Activated T-cell treated with anti-CD3 and anti-CD28 coated beads, Interleukin-2, amount 50 U/mL, for 72 hours (primary cell): ENCODE measurements around the gene HECTD4. TPM values are rescaled to one million over a fixed set of nuclear protein-coding genes. Genes with fewer than 3 reads are reported as not detected.

Source experiments
- ATAC-seq, 2 donors: fragments of 150-1000 bp; cut with Tn5 transposase; replicated peaks in 1 of 2; 2 replicates each; pipeline ENCODE4 v1.10.0; 2021; ENCODE audit warnings: moderate library complexity in 2 of 2, mild to moderate bottlenecking in 1 of 2
- DNase-seq, 2 donors: peaks; one replicate each; pipeline ENCODE4 v3.0.0; 2021 to 2022; ENCODE audit warnings: mixed read lengths in 1 of 2
- H3K27ac Mint-ChIP-seq: one replicate; pipeline ENCODE4 v1.8.0; 2022; ENCODE audit warnings: mild to moderate bottlenecking, moderate library complexity, mixed read lengths
- H3K27me3 Mint-ChIP-seq: one replicate; pipeline ENCODE4 v1.8.0; 2022; ENCODE audit warnings: low read depth, mixed read lengths
- H3K36me3 Mint-ChIP-seq, 2 donors: one replicate each; pipeline ENCODE4 v1.8.0; 2022; ENCODE audit warnings: mixed read lengths in 2 of 2, mild to moderate bottlenecking in 1 of 2; ENCODE audit not compliant: insufficient read depth in 2 of 2
- H3K4me1 Mint-ChIP-seq: one replicate; pipeline ENCODE4 v1.8.0; 2022; ENCODE audit warnings: low read depth, mixed read lengths
- H3K4me3 Mint-ChIP-seq, 2 donors: one replicate each; pipeline ENCODE4 v1.8.0; 2022; ENCODE audit warnings: mild to moderate bottlenecking in 2 of 2, mixed read lengths in 2 of 2, moderate library complexity in 2 of 2
- H3K9me3 Mint-ChIP-seq, 2 donors: one replicate each; pipeline ENCODE4 v1.8.0; 2022; ENCODE audit warnings: mixed read lengths in 2 of 2
- total RNA-seq, 2 donors: library from RNA; stranded (reverse); gene quantifications; one replicate each; pipeline ENCODE4 v1.2.3, GENCODE V29; 2022

HECTD4 gene
- total RNA-seq = 10 to 100 TPM; 39.6 to 43.3 TPM

- peaks cover 37% of the 10 kb centered on the region for H3K4me1 Mint-ChIP-seq
- peak; percentile 96 to 97 for ATAC-seq
- H3K9me3 Mint-ChIP-seq = no peaks in the 10 kb centered on the region
- peak within 1 kb of the TSS; percentile 79 for H3K27ac Mint-ChIP-seq
- peak; percentile 97 to 98 for DNase-seq
- peak within 1 kb of the TSS; percentile 91 to 100 for H3K4me3 Mint-ChIP-seq
- no peaks in the 10 kb centered on the region for H3K27me3 Mint-ChIP-seq
- H3K36me3 Mint-ChIP-seq = peaks cover 1 to 2% of the 10 kb centered on the region in 2 donors
Observed at GRCh38 chr12:112381883-112382796, at the start of gene HECTD4. Gene HECTD4, minus strand, starts transcription at chr12:112382431. Its CDS starts 303 bp downstream, at chr12:112382128.

GRCh38 chr12:112431965-112432364, 49.7 kb upstream of the HECTD4 start:
- peak overlapping the region; percentile 23 for H3K27ac Mint-ChIP-seq
- H3K4me1 Mint-ChIP-seq = peaks cover 26% of the 10 kb centered on the region
- no peaks in the 10 kb centered on the region for H3K9me3 Mint-ChIP-seq
- no peaks in the 10 kb centered on the region for H3K27me3 Mint-ChIP-seq
- peak overlapping the region; percentile 16 to 42 for H3K4me3 Mint-ChIP-seq
- DNase-seq = no peak
- peak in 1 of 2 donors; percentile 19 for ATAC-seq
- no peaks in the 10 kb centered on the region for H3K36me3 Mint-ChIP-seq

GRCh38 chr12:112430929-112431328, 48.7 kb upstream of the HECTD4 start:
- Mint-ChIP-seq H3K27me3 (no peaks in the 10 kb centered on the region), H3K27ac (peak overlapping the region; percentile 23), H3K9me3 (no peaks in the 10 kb centered on the region), H3K36me3 (peaks cover 0 to 2% of the 10 kb centered on the region in 2 donors), H3K4me3 (peak overlapping the region; percentile 16 to 42), H3K4me1 (peaks cover 26% of the 10 kb centered on the region)
- peak in 1 of 2 donors; percentile 14 for DNase-seq
- ATAC-seq = peak; percentile 63 to 81

GRCh38 chr12:112427760-112428159, 45.5 kb upstream of the HECTD4 start:
- ATAC-seq (no peak), DNase-seq (no peak)
- Mint-ChIP-seq H3K9me3 (no peaks in the 10 kb centered on the region), H3K27me3 (no peaks in the 10 kb centered on the region), H3K4me1 (peaks cover 49% of the 10 kb centered on the region), H3K27ac (no peak overlapping the region), H3K4me3 (no peak overlapping the region), H3K36me3 (peaks cover 0 to 4% of the 10 kb centered on the region in 2 donors)

GRCh38 chr12:112425582-112426382, 43.6 kb upstream of the HECTD4 start:
- no peaks in the 10 kb centered on the region for H3K27me3 Mint-ChIP-seq
- no peak for DNase-seq
- peak in 1 of 2 donors; percentile 54 for ATAC-seq
- H3K4me1 Mint-ChIP-seq = peaks cover 49% of the 10 kb centered on the region
- no peaks in the 10 kb centered on the region for H3K9me3 Mint-ChIP-seq
- no peak overlapping the region for H3K27ac Mint-ChIP-seq
- peaks cover 0 to 4% of the 10 kb centered on the region in 2 donors for H3K36me3 Mint-ChIP-seq
- no peak overlapping the region for H3K4me3 Mint-ChIP-seq

- Mint-ChIP-seq H3K27ac (peak overlapping the region; percentile 36), H3K36me3 (peaks cover 2 to 8% of the 10 kb centered on the region in 2 donors), H3K27me3 (no peaks in the 10 kb centered on the region), H3K4me1 (peaks cover 53% of the 10 kb centered on the region), H3K9me3 (no peaks in the 10 kb centered on the region), H3K4me3 (peak overlapping the region; percentile 16 to 43)
- DNase-seq (no peak), ATAC-seq (no peak)
Observed at GRCh38 chr12:112424126-112424525, 41.9 kb upstream of the HECTD4 start.

- Mint-ChIP-seq H3K27me3 (no peaks in the 10 kb centered on the region), H3K4me1 (peaks cover 53% of the 10 kb centered on the region), H3K36me3 (peaks cover 2 to 12% of the 10 kb centered on the region in 2 donors), H3K9me3 (no peaks in the 10 kb centered on the region), H3K4me3 (peak overlapping the region in 1 of 2 donors; percentile 33), H3K27ac (no peak overlapping the region)
- no peak for ATAC-seq
- DNase-seq = no peak
Observed at GRCh38 chr12:112422531-112422930, 40.3 kb upstream of the HECTD4 start.

- DNase-seq (no peak), ATAC-seq (no peak)
- Mint-ChIP-seq H3K4me1 (peaks cover 53% of the 10 kb centered on the region), H3K9me3 (no peaks in the 10 kb centered on the region), H3K36me3 (peaks cover 2 to 11% of the 10 kb centered on the region in 2 donors), H3K27ac (no peak overlapping the region), H3K27me3 (no peaks in the 10 kb centered on the region), H3K4me3 (peak overlapping the region in 1 of 2 donors; percentile 33)
Observed at GRCh38 chr12:112421363-112421762, 39.1 kb upstream of the HECTD4 start.

- H3K4me1 Mint-ChIP-seq = peaks cover 51% of the 10 kb centered on the region
- ATAC-seq (no peak), DNase-seq (no peak)
- H3K9me3 Mint-ChIP-seq = no peaks in the 10 kb centered on the region
- H3K27ac Mint-ChIP-seq = peak overlapping the region; percentile 96
- no peaks in the 10 kb centered on the region for H3K27me3 Mint-ChIP-seq
- peak overlapping the region; percentile 87 to 90 for H3K4me3 Mint-ChIP-seq
- peaks cover 2 to 11% of the 10 kb centered on the region in 2 donors for H3K36me3 Mint-ChIP-seq
Observed at GRCh38 chr12:112420740-112421139, 38.5 kb upstream of the HECTD4 start.

GRCh38 chr12:112419297-112420133, 37.3 kb upstream of the HECTD4 start:
- Mint-ChIP-seq H3K27ac (peak overlapping the region; percentile 96), H3K27me3 (no peaks in the 10 kb centered on the region), H3K4me3 (peak overlapping the region; percentile 87 to 90), H3K36me3 (peaks cover 2 to 11% of the 10 kb centered on the region in 2 donors), H3K9me3 (no peaks in the 10 kb centered on the region), H3K4me1 (peaks cover 48% of the 10 kb centered on the region)
- ATAC-seq (peak; percentile 66 to 74), DNase-seq (peak in 1 of 2 donors; percentile 21)

- DNase-seq (peak; percentile 92 to 94), ATAC-seq (peak; percentile 88 to 90)
- peaks cover 40% of the 10 kb centered on the region for H3K4me1 Mint-ChIP-seq
- peak within 1 kb of the TSS; percentile 96 for H3K27ac Mint-ChIP-seq
- peak within 1 kb of the TSS; percentile 95 to 97 for H3K4me3 Mint-ChIP-seq
- H3K9me3 Mint-ChIP-seq = no peaks in the 10 kb centered on the region
- no peaks in the 10 kb centered on the region for H3K27me3 Mint-ChIP-seq
- H3K36me3 Mint-ChIP-seq = peaks cover 2 to 9% of the 10 kb centered on the region in 2 donors
Observed at GRCh38 chr12:112418608-112419296, 36.5 kb upstream of the HECTD4 start, which contains the start of gene PTPN11. Gene PTPN11, plus strand, starts transcription at chr12:112418947. Its CDS starts 165 bp downstream, at chr12:112419112.

- Mint-ChIP-seq H3K27ac (peak overlapping the region; percentile 94), H3K36me3 (peaks cover 2 to 9% of the 10 kb centered on the region in 2 donors), H3K4me1 (peaks cover 35% of the 10 kb centered on the region), H3K4me3 (peak overlapping the region; percentile 95 to 97), H3K27me3 (no peaks in the 10 kb centered on the region), H3K9me3 (no peaks in the 10 kb centered on the region)
- DNase-seq (no peak), ATAC-seq (no peak)
Observed at GRCh38 chr12:112418273-112418607, 36.0 kb upstream of the HECTD4 start.
